ENCODE results near the gene OR6B1.

DNA sequence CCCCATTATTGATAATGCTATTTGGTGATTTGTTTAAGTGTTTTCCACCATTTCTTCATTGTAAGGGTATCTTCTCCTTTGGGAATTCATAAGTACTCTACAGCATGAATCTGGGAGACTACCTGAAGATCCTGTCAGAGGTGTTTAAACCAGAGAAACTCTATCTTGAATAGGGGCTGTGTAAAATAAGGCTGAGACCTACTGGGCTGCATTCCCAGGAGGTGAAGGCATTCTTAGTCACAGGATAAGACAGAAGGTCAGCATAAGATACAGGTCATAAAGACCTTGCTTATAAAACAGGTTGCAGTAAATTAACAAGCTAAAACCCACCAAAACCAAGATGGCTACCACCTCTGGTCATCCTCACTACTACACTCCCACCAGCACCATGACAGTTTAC lies 35.3 kb downstream of the OR6B1 start:
- TF ChIP-seq, protein P1, sequence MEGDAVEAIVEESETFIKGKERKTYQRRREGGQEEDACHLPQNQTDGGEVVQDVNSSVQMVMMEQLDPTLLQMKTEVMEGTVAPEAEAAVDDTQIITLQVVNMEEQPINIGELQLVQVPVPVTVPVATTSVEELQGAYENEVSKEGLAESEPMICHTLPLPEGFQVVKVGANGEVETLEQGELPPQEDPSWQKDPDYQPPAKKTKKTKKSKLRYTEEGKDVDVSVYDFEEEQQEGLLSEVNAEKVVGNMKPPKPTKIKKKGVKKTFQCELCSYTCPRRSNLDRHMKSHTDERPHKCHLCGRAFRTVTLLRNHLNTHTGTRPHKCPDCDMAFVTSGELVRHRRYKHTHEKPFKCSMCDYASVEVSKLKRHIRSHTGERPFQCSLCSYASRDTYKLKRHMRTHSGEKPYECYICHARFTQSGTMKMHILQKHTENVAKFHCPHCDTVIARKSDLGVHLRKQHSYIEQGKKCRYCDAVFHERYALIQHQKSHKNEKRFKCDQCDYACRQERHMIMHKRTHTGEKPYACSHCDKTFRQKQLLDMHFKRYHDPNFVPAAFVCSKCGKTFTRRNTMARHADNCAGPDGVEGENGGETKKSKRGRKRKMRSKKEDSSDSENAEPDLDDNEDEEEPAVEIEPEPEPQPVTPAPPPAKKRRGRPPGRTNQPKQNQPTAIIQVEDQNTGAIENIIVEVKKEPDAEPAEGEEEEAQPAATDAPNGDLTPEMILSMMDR (optimal IDR thresholded peaks at IDR 0.05 in 1 of 3, IDR thresholded peaks at IDR 0.05 in 1 of 3, conservative IDR thresholded peaks at IDR 0.05 in 1 of 3; ENCODE audit: extremely low read depth in 1 of 3, insufficient read depth in 2 of 3, low read length in 3 of 3): no peak
- no peak for TF ChIP-seq EZH2 (IDR thresholded peaks at IDR 0.05; ENCODE audit: low read length)

Data from keratinocyte (primary cell).